NCI-H748 treated with DMSO at 0.1 percent for 48 hours (cell line): Measurements from ENCODE around the gene PRXL2C.
"Not testable (repeated sequence)": the region's sequence is repeated elsewhere in the genome, so short reads cannot be mapped to it uniquely, and the experiment has no call there.

Experiments used
- DNase-seq: peaks from one replicate; lab custom pipeline; 2025; lab: John Stamatoyannopoulos, UW

Gene PRXL2C, protein sequence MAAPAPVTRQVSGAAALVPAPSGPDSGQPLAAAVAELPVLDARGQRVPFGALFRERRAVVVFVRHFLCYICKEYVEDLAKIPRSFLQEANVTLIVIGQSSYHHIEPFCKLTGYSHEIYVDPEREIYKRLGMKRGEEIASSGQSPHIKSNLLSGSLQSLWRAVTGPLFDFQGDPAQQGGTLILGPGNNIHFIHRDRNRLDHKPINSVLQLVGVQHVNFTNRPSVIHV

DNA sequence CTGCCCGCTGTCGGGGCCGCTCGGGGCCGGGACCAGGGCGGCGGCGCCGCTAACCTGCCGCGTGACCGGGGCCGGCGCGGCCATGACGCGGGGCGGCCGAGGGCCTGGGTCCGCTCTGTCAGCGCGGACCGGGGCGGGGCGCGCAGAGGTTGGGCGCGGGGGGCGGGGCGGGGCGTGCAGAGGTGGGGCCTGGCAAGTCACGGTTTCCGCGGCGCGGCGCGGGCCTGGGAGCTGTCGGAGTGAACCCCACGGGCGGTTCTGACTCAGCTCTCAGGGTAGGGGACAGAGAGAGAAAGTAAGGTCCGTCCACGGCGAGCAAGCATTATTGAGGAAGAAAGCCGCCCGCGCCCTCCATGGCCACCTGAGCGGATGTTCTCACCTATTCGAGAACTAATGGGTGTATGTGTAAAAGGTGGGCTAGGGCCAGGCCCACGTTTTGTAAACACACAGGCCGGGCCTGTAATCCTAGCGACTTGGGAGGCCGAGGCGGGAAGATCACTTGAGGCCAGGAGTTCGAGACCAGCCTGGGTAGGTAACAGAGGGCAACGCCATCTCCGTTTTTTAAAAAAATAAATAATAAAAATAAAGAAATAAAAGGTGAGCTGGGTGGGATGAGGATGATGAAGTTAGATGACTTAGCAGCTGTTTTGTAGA is at the start of gene PRXL2C:
TSS of gene PRXL2C (minus strand) at position 120 of the 654 bp plus-strand sequence. CDS start at position 84, 36 bp downstream.
- DNase-seq: peak; percentile 52

DNA sequence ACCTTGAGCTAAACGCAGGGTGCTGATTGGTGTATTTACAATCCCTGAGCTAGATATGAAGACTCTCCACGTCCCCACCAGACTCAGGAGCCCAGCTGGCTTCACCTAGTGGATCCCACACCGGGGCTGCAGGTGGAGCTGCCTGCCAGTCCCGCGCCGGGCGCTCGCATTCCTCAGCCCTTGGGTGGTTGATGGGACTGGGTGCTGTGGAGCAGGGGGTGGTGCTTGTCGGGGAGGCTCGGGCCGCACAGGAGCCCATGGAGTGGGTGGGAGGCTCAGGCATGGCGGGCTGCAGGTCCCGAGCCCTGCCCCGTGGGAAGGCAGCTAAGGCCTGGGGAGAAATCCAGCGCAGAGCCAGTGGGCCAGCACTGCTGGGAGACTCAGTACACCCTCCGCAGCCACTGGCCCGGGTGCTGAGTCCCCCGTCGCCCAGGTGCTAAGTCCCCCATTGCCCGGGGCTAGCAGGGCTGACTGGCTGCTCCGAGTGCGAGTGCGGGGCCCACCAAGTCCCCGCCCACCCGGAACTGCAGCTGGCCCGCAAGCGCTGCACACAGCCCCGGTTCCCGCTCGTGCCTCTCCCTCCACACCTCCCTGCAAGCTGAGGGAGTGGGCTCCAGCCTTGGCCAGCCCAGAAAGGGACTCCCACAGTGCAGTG is 45.7 kb upstream of the PRXL2C start:
- not testable (repeated sequence) for DNase-seq

DNA sequence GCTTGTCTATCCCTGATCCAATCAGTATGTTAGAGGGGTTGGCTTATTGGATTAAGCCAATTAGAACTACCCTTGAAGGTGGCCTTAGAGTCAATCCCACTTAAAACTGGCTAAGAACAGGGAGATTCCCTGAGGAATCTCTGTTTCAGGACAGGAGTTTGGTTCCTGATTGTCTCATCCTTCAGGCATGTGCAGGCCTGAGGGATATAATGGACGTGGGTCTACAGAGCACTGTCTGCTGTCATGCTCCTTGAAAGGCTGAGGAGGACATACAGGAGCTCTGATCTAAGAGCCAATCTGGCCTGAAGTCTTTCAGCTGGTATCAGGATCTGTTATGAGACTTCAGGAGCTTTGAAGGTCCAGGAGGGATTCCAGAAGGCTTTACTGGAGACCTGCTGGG is 36.2 kb upstream of the PRXL2C start:
- no peak for DNase-seq

DNA sequence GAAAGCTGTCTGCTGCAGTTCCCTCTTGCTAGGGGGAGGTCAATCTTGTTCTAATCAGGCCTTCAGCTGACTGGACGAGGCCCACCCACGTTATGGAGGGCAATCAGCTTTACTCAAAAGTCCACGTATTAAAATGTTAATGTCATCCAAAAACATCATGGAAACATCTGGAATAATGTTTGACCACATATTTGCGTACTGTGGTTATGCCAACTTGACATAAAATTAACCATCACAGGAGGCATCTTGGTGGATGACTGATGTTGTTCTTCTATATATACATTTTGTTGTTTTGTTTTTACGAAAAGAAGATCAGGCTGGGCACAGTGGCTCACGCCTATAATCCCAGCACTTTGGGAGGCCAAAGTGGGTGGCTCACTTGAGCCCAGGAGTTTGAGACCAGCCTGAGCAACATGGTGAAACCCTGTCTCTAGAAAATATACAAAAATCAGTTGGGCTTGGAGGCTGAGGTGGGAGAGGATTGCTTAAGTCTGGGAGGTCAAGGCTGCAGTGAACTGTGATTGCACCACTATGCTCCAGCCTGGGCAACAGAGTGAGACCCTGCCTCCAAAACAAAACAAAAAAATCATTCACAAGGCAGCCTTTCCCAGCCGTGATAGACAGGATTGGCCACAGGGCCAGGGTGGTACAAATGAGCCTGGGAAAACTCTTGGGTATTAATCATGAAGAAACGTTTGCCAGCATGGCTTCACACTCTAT is 33.8 kb upstream of the PRXL2C start:
- no peak for DNase-seq

DNA sequence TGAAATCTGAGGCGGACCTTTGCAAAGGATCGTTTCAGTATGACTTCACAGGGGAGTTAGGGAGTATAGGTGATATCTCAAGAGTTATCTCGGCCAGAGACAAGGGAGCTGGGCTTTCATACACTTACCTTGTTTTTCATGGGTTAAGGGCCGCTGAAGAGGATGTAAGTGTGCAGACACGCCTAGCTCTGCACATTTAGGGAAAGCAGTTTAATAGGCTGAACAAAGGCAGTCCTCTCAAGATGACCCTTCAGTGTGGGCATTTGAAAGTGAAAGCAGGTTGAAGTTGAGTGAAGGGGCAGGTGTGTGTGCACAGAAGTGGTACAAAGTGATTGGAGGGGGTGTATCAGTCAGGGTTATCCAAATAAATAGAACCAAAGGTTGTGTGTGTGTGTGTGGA is 33.1 kb upstream of the PRXL2C start:
- DNase-seq: peak; percentile 22

DNA sequence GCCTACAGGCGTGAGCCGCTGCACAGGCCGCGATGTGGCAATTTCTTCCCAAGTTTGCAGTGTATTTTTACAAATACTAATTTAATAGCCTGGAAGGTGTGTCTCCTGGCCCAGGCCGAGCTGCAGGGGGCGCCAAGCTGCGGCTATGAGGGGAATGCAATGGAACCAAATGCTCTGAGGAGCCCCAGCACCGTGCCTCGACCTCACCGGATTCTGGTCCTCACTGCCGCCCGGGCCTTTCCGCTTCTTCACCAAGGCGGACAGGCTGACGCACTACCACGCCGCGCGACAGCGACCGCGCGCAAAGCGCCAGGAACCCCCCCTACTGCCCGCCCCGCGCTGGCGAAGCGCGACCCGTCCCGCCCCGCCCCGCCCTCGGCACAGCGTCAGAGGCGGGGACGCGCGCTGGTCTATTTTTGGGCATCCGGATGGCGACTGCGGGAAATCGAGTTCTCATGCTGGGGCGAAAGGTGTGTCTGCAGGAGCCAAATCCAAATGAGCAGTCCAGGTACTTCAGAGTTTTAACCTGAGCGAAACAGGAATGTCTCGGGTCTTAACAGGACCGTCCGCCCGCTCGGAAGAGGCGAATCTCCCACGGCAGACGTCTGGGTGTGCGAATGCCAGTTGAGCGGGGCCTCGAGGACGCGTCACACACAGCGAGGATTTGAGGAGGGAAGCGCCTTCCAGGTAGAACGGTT is 31.7 kb upstream of the PRXL2C start:
- DNase-seq: no peak

DNA sequence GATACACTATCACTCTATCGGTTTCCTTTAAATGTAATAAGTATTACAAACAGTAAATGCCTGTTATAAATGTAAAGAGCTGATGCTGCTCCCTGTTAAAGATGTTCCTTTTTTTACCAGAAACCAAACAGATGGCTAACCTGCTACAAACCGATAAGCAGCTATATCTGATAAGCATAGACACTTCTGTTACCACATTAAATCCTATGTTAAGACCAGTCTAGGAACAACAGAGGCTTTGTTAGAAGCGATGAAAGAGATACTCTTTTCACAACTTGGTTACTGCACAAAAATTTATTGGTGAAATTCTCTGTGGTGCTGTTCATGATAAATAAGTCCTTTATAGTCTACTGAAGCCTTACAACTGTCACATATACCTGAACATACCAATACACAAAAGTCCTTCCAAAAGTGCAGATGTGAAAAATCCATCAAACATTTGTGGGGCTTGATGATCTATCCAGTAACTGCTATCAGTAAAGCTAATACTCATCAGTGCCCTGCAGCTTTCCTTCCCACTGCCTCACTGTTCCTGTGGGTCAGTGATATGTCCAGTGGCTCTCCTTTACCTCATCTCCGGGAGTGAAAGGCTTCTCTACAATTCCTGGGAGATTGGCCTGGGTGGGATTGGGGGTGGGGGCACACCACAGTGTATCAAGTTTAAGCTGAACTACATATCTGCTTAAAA is 25.8 kb upstream of the PRXL2C start:
- no peak for DNase-seq

DNA sequence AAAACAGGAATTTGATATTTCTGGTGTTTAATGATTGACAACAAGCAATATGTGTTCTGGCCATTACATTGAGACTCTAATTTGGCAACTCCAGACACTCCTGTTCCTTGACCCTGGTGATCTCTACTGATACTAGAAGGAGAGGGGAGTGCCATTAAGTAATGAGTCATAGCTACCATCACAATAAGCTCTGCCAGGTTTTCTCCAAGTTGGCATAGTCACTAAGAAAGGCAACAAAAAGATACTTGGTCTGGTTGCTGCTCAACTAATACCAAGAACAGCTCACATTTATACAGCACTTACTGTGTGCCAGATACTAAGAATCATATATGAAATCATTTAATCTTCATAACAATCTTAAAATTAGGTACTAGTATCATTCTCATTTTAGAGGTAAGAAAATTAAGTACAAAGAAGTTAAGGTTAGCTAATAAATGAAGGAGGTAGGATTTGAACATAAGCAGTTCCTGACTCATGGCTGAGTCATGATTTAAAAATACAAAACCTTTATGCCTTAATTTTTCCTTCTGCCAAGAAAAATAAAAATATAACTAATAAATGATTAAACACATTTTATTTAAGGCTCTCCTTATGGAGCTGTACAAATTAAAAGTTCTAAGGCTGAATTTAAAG is 19.9 kb upstream of the PRXL2C start:
- DNase-seq: no peak

DNA sequence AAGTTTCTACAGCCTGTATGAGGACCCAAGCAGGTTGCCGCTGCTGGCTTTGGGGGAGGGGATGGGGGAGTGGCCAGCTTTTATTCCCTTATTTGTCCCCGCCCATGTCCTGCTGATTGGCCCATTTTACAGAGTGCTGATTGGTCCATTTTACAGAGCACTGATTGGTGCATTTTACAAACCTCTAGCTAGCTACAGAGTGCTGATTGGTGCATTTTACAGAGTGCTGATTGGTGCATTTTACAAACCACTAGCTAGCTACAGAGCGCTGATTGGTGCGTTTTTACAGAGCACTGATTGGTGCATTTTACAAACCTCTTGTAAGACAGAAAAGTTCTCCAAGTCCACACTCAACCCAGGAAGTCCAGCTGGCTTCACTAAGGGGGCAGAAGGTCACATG is 18.7 kb upstream of the PRXL2C start:
- DNase-seq: not testable (repeated sequence)

DNA sequence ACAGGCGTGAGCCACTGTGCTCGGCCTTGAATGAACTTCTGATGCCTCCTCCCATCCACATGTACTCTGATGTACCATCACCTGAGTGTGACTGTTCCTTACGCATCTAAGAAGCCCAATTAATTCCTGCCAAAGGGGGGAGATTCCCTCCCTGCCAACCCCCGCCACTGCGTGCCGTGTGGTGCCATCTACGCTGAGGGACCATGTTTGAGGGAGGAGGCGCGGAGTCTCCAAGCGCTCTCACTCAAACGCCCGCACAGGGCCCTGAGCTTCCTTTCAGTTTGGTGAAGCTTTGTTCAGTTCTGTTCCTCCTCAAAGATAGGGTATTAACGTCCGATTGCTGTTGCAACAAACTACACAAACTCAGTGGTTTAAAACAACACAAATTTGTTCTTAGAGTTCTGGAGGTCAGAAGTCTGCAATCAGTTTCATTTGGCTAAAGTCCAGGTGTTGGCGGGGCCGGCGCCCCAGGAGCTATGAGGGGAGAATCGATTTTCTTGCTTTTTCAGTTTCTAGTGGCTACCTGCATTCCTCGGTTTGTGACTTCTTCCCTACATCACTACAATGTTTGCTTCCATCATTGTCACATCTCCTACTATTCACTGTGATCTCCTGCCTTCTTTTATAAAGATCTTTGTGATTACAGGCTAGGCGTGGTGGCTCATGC is 13.9 kb upstream of the PRXL2C start:
- no peak for DNase-seq

DNA sequence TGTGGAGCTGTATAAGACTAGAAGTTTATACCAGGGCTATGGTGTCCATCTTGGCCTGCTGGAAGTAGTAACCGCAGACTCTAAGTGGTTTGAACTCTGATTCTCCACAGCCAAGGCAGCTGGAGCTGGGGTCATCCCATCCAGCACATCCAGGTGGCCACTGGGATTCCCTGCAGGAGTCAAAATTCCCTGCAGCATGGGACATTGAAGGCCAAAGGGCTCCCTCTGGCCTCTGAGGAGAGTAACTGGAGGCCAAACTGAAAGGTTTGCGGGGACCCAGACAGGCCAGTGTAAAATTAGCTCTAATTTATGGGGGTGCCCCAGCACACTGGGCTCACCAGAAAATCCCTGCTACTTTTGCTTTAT is 12.2 kb upstream of the PRXL2C start:
- DNase-seq: no peak

DNA sequence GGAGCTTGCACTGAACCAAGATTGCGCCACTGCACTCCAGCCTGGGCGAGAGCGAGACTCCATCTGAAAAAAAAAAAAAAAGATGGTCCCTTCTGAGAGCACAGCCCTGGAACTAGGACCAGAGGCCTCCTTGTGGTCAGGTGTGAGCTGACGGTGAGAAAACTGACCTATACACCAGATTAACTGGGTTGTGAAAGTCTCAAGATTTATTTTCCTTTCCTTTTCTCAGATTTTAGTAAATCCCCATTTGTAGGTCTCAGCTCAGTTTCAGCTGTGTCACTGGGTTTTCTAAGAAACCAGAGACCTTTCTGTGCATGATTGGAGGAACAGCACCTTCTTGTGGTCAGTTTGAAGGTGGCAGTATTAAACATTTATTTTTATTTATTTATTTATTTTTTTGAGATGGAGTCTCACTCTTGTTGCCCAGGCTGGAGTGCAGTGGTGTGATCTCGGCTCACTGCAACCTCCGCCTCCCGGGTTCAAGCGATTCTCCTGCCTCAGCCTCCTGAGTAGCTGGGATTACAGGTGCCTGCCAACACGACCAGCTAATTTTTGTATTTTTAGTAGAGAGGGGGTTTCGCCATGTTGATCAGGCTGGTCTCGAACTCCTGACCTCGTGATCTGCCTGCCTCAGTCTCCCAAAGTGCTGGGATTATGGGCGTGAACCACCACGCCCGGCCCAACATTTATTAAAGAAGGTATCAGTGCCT is 11.7 kb upstream of the PRXL2C start:
- peak; percentile 54 for DNase-seq

DNA sequence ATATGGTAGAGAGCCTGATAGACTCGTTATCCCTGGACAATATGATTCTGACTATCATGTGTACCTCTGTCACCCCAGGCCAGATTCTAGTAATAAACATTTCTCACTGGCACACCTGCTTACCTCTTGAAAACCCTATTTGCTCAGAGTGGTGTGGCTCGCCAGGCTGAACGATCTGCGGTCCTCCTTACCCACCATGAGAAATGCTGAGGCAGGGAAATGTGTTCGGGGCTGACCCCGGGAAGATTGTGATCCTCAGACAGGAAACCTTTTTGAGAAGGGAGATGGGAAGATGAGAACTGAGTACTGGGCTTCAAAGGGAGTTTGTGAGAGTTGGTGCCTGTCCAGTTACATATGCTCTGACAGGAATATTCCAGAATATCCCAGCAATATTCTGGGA is 10.7 kb upstream of the PRXL2C start:
- DNase-seq: no peak

DNA sequence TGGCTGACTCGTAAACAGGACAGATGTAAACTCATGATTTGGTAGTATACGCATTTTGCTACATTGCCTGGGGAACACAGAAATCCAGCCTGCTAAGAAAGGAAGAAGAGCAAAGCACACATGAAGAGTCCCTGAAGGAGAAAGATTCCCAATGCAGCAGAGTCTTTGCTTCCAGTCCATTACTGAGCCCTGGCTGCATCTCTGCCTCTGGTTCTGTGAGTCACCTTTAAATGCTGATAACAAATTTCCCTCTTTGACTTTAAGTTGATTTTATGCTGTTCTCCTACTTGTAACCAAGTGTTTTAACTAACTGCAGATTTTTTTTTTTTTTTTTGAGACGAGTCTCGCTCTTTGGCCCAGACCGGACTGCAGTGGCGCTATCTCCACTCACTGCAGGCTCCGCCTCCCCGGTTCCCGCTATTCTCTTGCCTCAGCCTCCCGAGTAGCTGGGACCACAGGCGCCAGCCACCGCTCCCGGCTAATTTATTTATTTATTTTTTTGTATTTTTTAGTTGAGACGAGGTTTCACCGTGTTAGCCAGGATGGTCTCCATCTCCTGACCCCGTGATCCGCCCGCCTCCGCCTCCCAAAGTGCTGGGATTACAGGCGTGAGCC is 8.5 kb upstream of the PRXL2C start:
- DNase-seq: no peak

DNA sequence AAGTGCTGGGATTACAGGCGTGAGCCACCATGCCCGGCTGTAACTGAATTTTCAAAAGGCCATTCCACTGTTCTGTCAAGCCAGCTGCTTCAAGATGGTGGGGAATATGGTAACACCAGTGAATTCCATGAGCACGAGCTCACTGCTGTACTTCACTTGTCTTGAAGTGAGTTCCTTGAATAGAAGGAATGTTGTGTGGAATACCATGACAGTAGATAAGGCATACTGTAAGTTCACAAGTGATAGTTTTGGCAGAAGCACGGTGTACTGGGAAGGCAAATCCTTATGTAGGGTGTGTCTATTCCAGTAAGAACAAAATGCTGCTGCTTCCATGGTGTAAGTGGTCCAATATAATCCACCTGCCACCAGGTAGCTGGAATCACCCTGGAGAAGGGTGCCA is 6.6 kb upstream of the PRXL2C start:
- DNase-seq: no peak

DNA sequence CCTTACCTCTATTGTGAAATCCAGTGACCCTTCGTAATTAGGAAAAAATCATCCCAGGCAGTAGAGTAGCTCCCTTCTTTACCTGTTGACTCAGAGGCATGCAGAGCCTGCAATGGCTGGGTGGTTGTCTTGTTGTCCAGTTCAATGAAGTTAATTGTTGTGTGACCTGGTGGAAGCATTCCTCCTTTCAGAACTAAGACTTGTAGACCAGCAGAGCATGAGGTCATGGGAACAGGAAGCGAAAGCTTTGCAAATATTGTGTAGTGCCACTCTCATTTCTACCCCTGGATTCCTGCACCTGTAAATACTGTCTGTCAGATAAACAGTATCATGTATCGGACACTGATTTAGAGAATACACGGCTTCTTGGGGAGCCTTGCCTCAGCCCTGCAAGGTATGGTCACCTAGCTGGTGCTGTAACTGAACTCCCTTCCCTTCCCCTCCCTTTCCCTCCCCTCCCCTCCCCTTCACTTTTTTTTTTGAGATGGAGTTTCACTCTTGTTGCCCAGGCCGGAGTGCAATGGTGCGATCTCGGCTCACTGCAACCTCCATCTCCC is 5.7 kb upstream of the PRXL2C start:
- no peak for DNase-seq

DNA sequence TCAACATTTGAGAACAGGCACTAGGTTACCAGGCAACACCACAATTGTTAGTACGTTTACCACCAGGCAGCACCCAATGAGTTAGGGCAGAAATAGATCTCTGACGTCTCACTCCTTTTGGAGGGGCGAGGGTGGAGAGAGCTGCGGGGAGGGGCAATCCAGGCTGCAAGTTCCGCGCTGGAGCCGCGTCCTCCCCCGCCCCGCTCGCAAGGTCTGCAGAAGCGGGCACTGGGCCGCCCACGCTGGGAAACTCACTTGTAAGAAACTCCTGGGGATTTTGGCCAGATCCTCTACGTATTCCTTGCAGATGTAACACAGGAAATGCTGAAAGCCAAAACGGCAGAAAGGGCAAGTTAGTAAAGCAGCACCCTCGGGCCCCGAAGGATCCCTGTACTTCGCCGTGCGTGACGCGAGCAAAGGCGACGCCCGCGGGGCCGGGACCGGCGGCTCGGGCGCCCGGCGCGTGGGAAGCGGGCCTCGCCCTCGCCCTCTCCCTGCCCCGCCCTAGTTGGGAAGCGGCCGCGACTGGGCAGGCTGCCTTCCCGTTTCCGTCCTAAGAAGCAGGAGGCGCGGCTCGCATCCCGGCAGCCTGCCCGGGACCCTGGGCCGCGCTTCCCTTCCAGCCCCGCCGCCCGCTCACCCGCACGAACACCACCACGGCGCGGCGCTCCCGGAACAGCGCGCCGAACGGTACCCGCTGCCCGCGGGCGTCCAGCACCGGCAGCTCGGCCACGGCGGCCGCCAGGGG is 493 bp downstream of the PRXL2C start:
- DNase-seq: peak; percentile 87

DNA sequence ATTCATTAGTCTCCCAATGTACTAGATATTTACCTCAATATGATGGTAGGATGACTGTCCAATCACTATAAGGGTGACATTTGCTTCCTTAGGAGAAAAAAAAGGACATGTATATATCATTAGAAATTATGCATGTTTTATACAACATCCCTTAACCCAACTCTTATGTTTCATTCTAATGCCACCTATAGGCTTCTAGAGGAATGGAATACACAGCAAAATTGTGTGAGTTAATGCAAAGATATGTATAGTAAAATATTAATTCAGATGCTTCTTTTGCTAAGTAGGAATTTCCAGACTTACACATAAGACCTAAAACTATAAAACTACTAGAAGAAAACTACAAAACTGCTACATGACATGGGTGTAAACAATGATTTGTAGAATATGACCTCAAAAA is 3.5 kb downstream of the PRXL2C start:
- peak; percentile 46 for DNase-seq
